ENCODE measurements around the gene SIX1.

- no peak for TF ChIP-seq POLR2AphosphoS5 (IDR thresholded peaks at IDR 0.05)
- TF ChIP-seq CTCF (IDR thresholded peaks at IDR 0.05), result no peak
- no peak for TF ChIP-seq EP300 (IDR thresholded peaks at IDR 0.05)
Observed at GRCh38 chr14:60643141-60643462, 6.2 kb downstream of the SIX1 start.

Measured in gastroesophageal sphincter (tissue), 3 donors.